ENCODE data around the gene C22orf31. TPM values are rescaled to one million over a fixed set of nuclear protein-coding genes. Genes with fewer than 3 reads are reported as not detected.
"Not testable (repeated sequence)": the region's sequence is repeated elsewhere in the genome, so short reads cannot be mapped to it uniquely, and the experiment has no call there.

Gene C22orf31
- total and polyA plus RNA-seq, 5 donors from 2014 or later: not detected

DNA sequence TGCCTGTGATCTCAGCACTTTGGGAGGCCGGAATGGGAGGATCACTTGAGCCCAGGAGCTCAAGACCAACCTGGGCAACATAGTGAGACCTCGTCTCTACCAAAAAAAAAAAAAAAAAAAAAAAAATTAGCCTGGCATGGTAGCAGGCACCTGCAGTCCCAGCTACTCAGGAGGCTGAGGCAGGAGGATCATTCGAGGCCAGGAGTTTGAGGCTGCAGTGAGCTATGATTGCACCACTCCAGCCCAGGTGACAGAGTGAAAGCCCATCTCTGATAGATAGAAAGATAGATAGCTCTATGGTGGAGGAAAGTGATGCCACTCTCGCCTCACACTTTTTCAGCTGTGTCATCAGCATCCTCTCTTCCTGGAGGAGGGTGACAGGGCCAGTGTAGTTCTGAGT, 21.9 kb downstream of the C22orf31 start:
- H3K4me3 ChIP-seq (ENCODE audit: low read depth, low read length); H3K4me3 Mint-ChIP-seq; H3K36me3 Mint-ChIP-seq; ATAC-seq (ENCODE audit: low read depth in 2 of 2); H3K4me1 Mint-ChIP-seq; H3K4me1 ChIP-seq (ENCODE audit: control insufficient read depth, insufficient read depth, low read length, poor library complexity, severe bottlenecking); H3K27ac Mint-ChIP-seq; H3K27me3 Mint-ChIP-seq; H3K36me3 ChIP-seq (ENCODE audit: control insufficient read depth, insufficient read depth, low read length); DNase-seq; H3K27ac ChIP-seq (ENCODE audit: insufficient read depth, low read length, poor library complexity, severe bottlenecking); H3K9me3 Mint-ChIP-seq; H3K27me3 ChIP-seq (ENCODE audit: control insufficient read depth, insufficient read depth, low read length); H3K9me3 ChIP-seq (ENCODE audit: control insufficient read depth in 2 of 2, low read length in 2 of 2): not testable (repeated sequence)

DNA sequence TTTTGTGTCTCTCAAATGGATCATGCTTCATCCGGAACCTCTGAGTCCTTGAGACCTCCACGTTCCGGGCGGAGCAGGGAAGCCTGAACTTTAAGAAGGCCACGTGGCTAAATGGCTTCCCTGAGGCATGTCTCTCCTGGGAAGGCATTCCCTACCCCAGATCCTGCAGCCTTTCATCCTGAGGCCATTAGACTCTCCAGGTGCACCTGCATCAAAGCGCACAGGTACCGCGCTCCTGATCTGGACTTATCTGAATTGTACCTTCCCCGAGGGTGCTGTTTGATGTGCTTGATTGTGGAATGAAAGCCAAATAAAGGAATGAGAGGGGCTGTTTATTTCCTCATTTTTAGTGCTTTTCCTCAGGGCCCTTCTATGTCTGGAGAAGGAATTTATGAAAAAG, 22.5 kb downstream of the C22orf31 start:
- H3K27me3 ChIP-seq (ENCODE audit: control insufficient read depth, insufficient read depth, low read length): no peaks in the 10 kb centered on the region
- Mint-ChIP-seq H3K27ac (no peak overlapping the region), H3K36me3 (no peaks in the 10 kb centered on the region), H3K9me3 (no peaks in the 10 kb centered on the region), H3K4me1 (peaks cover 0 to 3% (median 0%) of the 10 kb centered on the region in 4 donors), H3K27me3 (no peaks in the 10 kb centered on the region), H3K4me3 (no peak overlapping the region)
- H3K27ac ChIP-seq (ENCODE audit: insufficient read depth, low read length, poor library complexity, severe bottlenecking): no peak overlapping the region
- no peaks in the 10 kb centered on the region for H3K36me3 ChIP-seq (ENCODE audit: control insufficient read depth, insufficient read depth, low read length)
- no peaks in the 10 kb centered on the region for H3K4me1 ChIP-seq (ENCODE audit: control insufficient read depth, insufficient read depth, low read length, poor library complexity, severe bottlenecking)
- no peak overlapping the region for H3K4me3 ChIP-seq (ENCODE audit: low read depth, low read length)
- no peak for DNase-seq
- no peaks in the 10 kb centered on the region for H3K9me3 ChIP-seq (ENCODE audit: control insufficient read depth in 2 of 2, low read length in 2 of 2)
- no peak for ATAC-seq (ENCODE audit: low read depth in 2 of 2)

DNA sequence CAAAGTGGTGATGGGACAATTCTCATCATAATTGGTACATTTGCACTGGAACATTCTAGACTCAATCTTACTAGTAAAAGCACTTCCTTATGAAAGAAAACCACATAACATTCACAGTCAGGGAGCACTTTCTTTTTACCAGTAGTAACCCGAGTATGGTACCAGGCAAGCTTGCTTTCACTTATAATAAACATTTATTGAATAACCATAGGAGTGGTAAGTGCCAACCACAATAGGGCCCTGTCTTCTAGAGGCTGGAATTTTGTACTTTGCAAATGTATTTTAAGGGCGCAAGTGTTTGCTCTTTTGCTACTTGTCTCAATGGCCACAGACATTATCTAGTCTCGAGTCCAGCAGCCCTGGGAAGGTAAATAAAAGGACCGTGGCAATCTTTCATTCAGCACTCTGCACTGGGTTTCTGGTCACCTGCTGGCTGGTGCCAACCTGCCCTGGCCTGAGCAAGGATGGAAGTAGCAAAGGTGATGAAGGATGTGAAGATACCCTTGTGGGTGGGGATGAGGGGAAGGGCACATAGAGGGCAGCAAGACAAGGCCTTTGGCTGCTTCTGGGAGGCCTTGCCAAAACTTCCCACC, 24.2 kb downstream of the C22orf31 start:
- no peaks in the 10 kb centered on the region for H3K9me3 Mint-ChIP-seq
- H3K27ac ChIP-seq (ENCODE audit: insufficient read depth, low read length, poor library complexity, severe bottlenecking): no peak overlapping the region
- DNase-seq (no peak), ATAC-seq (ENCODE audit: low read depth in 2 of 2) (no peak)
- no peaks in the 10 kb centered on the region for H3K27me3 ChIP-seq (ENCODE audit: control insufficient read depth, insufficient read depth, low read length)
- H3K27me3 Mint-ChIP-seq: no peaks in the 10 kb centered on the region
- peaks cover 0 to 3% (median 0%) of the 10 kb centered on the region in 4 donors for H3K4me1 Mint-ChIP-seq
- no peaks in the 10 kb centered on the region for H3K9me3 ChIP-seq (ENCODE audit: control insufficient read depth in 2 of 2, low read length in 2 of 2)
- H3K4me3 ChIP-seq (ENCODE audit: low read depth, low read length): no peak overlapping the region
- no peak overlapping the region for H3K4me3 Mint-ChIP-seq
- H3K36me3 ChIP-seq (ENCODE audit: control insufficient read depth, insufficient read depth, low read length): no peaks in the 10 kb centered on the region
- H3K4me1 ChIP-seq (ENCODE audit: control insufficient read depth, insufficient read depth, low read length, poor library complexity, severe bottlenecking): no peaks in the 10 kb centered on the region
- no peaks in the 10 kb centered on the region for H3K36me3 Mint-ChIP-seq
- H3K27ac Mint-ChIP-seq: no peak overlapping the region

DNA sequence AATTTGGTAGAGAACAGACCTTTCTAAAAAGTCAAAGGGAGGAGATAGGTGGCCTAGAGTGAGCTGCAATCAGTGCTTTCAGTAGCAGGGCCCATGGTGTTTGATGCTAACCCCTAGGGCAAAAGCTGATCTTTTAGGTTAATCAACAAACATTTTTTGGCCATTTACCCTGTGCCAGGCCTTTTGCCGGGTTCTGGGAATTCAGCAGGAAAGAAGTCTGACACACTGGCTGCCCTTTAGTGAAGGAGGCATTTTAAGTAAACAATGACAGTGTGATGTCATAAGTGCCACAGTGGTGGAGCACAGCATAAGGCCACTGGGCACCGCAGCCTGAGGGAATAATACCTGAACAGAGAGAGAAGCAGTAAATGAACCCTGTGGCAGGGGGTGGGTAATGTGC, 29.0 kb downstream of the C22orf31 start:
- Histone ChIP-seq H3K4me3 (ENCODE audit: low read depth, low read length) (no peak overlapping the region), H3K9me3 (ENCODE audit: control insufficient read depth in 2 of 2, low read length in 2 of 2) (no peaks in the 10 kb centered on the region), H3K4me1 (ENCODE audit: control insufficient read depth, insufficient read depth, low read length, poor library complexity, severe bottlenecking) (peaks cover 6% of the 10 kb centered on the region), H3K27ac (ENCODE audit: insufficient read depth, low read length, poor library complexity, severe bottlenecking) (no peak overlapping the region), H3K27me3 (ENCODE audit: control insufficient read depth, insufficient read depth, low read length) (peaks cover 9% of the 10 kb centered on the region), H3K36me3 (ENCODE audit: control insufficient read depth, insufficient read depth, low read length) (no peaks in the 10 kb centered on the region)
- Mint-ChIP-seq H3K27me3 (peaks cover 37% of the 10 kb centered on the region), H3K4me1 (peaks cover 0 to 13% (median 7%) of the 10 kb centered on the region in 4 donors), H3K9me3 (no peaks in the 10 kb centered on the region), H3K27ac (no peak overlapping the region), H3K36me3 (no peaks in the 10 kb centered on the region), H3K4me3 (no peak overlapping the region)
- DNase-seq (no peak), ATAC-seq (ENCODE audit: low read depth in 2 of 2) (no peak)

DNA sequence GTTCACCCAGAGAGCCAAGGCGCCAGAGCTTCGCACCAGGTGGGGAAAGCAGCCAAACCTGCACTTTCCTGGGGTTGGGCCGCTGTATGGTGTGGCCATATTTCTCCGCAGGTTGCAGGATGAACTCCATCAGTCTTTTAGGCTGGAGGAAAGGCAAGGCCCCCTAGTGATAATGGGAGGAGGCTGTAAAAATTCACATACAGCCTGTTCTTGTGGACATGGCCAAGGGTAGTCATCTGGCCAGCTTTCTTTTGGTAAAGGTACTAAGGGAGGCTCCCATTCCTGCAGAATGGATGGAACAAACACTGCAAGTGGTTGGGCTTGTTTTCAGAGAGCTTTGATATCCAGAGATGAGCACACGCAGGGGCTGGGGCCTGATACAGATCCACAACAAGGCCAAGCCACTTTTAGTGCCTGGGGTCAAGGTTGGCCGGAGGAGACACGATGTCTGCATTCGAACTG, 29.6 kb downstream of the C22orf31 start:
- Histone ChIP-seq H3K36me3 (ENCODE audit: control insufficient read depth, insufficient read depth, low read length) (no peaks in the 10 kb centered on the region), H3K4me3 (ENCODE audit: low read depth, low read length) (no peak overlapping the region), H3K9me3 (ENCODE audit: control insufficient read depth in 2 of 2, low read length in 2 of 2) (no peaks in the 10 kb centered on the region), H3K27me3 (ENCODE audit: control insufficient read depth, insufficient read depth, low read length) (peaks cover 9% of the 10 kb centered on the region), H3K4me1 (ENCODE audit: control insufficient read depth, insufficient read depth, low read length, poor library complexity, severe bottlenecking) (peaks cover 6% of the 10 kb centered on the region), H3K27ac (ENCODE audit: insufficient read depth, low read length, poor library complexity, severe bottlenecking) (no peak overlapping the region)
- Mint-ChIP-seq H3K9me3 (no peaks in the 10 kb centered on the region), H3K36me3 (no peaks in the 10 kb centered on the region), H3K27ac (no peak overlapping the region), H3K27me3 (peaks cover 37% of the 10 kb centered on the region), H3K4me1 (peaks cover 0 to 13% (median 7%) of the 10 kb centered on the region in 4 donors), H3K4me3 (no peak overlapping the region)
- ATAC-seq (ENCODE audit: low read depth in 2 of 2): no peak
- no peak for DNase-seq

DNA sequence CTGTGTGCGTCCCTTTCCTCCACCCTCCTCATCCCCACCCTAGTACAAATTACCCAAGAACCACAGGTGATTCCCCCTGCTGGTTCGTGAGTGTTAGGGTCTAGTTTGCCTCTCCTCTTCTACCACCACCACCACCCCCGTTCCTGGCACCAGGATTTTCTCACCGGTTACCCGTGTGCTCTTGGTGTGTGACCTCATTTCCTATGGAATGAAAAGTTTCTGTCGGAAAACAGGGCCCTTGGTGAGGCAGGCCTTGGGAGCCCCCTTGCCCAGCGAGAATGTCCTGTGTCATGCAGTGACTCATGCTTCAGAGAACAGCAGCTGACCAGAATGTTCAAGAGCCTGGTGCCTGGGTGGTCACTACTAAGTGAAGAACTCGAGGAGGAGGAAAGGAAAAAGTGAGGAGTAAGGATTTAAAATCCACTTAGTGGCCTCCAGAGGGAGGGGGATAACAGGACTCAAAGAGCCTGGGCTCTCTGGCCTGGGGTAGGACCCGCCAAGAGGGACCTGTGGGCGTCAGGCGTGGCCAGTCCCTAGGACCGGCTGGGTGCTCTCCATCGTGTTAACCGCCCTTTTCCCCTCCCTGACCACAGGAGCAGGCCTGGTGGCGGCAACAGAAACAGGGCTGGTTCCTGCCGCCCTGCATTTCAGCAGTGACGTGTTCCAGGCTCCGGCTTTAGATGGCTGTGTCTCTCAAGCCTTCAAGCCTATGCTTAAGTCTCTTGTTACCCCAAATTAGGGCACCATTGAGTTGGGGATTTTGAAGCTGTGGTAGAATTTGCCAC, 30.2 kb downstream of the C22orf31 start:
- DNase-seq (no peak), ATAC-seq (ENCODE audit: low read depth in 2 of 2) (no peak)
- Histone ChIP-seq H3K27me3 (ENCODE audit: control insufficient read depth, insufficient read depth, low read length) (peaks cover 9% of the 10 kb centered on the region), H3K9me3 (ENCODE audit: control insufficient read depth in 2 of 2, low read length in 2 of 2) (no peaks in the 10 kb centered on the region), H3K27ac (ENCODE audit: insufficient read depth, low read length, poor library complexity, severe bottlenecking) (no peak overlapping the region), H3K4me3 (ENCODE audit: low read depth, low read length) (no peak overlapping the region), H3K4me1 (ENCODE audit: control insufficient read depth, insufficient read depth, low read length, poor library complexity, severe bottlenecking) (peaks cover 6% of the 10 kb centered on the region), H3K36me3 (ENCODE audit: control insufficient read depth, insufficient read depth, low read length) (no peaks in the 10 kb centered on the region)
- H3K27me3 Mint-ChIP-seq: peaks cover 37% of the 10 kb centered on the region
- no peaks in the 10 kb centered on the region for H3K36me3 Mint-ChIP-seq
- no peak overlapping the region for H3K27ac Mint-ChIP-seq
- no peaks in the 10 kb centered on the region for H3K9me3 Mint-ChIP-seq
- H3K4me3 Mint-ChIP-seq: peak overlapping the region in 1 of 4 donors; percentile 73
- peaks cover 0 to 13% (median 7%) of the 10 kb centered on the region in 4 donors for H3K4me1 Mint-ChIP-seq

DNA sequence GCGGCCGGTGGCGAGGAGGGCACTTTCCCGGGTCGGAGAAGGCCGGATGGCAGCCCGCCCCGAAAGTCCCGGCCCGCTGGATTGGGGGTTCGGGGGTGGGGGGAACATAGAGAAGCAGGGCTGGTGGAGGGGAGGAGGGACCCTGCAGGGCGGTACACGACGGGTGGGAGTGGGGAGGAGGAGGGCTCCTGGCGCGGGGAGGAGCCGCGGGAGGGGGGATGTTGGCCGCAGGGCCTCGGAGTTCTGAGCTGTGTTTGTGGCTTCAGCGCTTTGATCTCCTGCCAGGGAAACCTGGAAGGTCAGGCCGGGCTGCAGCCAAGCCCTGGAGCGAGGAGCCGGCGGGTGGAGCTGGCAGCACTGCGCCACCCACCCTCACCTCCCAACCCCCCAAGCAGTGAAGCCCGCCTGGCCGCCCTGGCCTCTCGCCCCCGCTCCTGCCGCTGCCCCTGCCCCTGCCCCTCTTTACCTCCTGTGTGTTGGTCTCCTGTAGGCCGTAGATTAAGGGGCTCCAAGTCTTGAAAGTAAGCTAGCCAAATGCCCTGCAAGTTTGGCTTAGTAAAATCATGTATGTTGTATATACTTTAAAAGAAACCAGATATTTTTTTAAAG, 30.9 kb downstream of the C22orf31 start:
- Mint-ChIP-seq H3K27ac (no peak overlapping the region), H3K36me3 (no peaks in the 10 kb centered on the region), H3K9me3 (no peaks in the 10 kb centered on the region), H3K27me3 (peaks cover 37% of the 10 kb centered on the region), H3K4me3 (peak overlapping the region in 2 of 4 donors; percentile 50 to 73), H3K4me1 (peaks cover 0 to 13% (median 6%) of the 10 kb centered on the region in 4 donors)
- peaks cover 9% of the 10 kb centered on the region for H3K27me3 ChIP-seq (ENCODE audit: control insufficient read depth, insufficient read depth, low read length)
- no peak overlapping the region for H3K27ac ChIP-seq (ENCODE audit: insufficient read depth, low read length, poor library complexity, severe bottlenecking)
- DNase-seq (no peak), ATAC-seq (ENCODE audit: low read depth in 2 of 2) (no peak)
- no peak overlapping the region for H3K4me3 ChIP-seq (ENCODE audit: low read depth, low read length)
- H3K36me3 ChIP-seq (ENCODE audit: control insufficient read depth, insufficient read depth, low read length): no peaks in the 10 kb centered on the region
- H3K9me3 ChIP-seq (ENCODE audit: control insufficient read depth in 2 of 2, low read length in 2 of 2): no peaks in the 10 kb centered on the region
- peaks cover 6% of the 10 kb centered on the region for H3K4me1 ChIP-seq (ENCODE audit: control insufficient read depth, insufficient read depth, low read length, poor library complexity, severe bottlenecking)

Measured in CD4-positive, CD25-positive, alpha-beta regulatory T cell (primary cell).